HEK293 (cell line): ENCODE data around the gene CSRNP2.

ENCODE experiments used
- CTCF ChIA-PET: fragments of 350-600 bp; formaldehyde crosslinking; extraction: SDS; loops from one replicate; lab custom pipeline; 2021; ENCODE audit warnings: antibody characterized with exemption; lab: Yijun Ruan, JAX
- POLR2A ChIA-PET: fragments of 300-600 bp; formaldehyde crosslinking; extraction: SDS; loops from one replicate; lab custom pipeline; 2020; ENCODE audit warnings: antibody characterized with exemption, inconsistent platforms; lab: Yijun Ruan, JAX
- H3K27ac ChIP-seq: fragments of 200-500 bp; sonication (Bioruptor generic); 2 replicates; pipeline ENCODE4 v1.5.1; 2014; ENCODE audit warnings: low read depth, low read length, control low read depth, inconsistent platforms; ENCODE audit errors: extremely low read depth
- H3K36me3 ChIP-seq, 2 experiments: fragments of 200-500 bp in 1 of 2; sonication (Bioruptor generic) in 1 of 2; 1 replicate in 1 of 2; 2 replicates in 1 of 2; pipeline ENCODE4 v1.5.1; 2014 to 2017; ENCODE audit warnings: inconsistent platforms in 2 of 2, low read length in 2 of 2; ENCODE audit not compliant: control insufficient read depth in 2 of 2, insufficient read depth in 1 of 2
- H3K4me1 ChIP-seq: fragments of 200-500 bp; sonication (Bioruptor generic); 2 replicates; pipeline ENCODE4 v1.5.1; 2014; ENCODE audit warnings: mild to moderate bottlenecking, low read length, inconsistent platforms; ENCODE audit not compliant: control insufficient read depth, insufficient read depth
- H3K4me3 ChIP-seq: 2 replicates; pipeline ENCODE4 v1.5.1; 2011; ENCODE audit warnings: low read depth, mild to moderate bottlenecking, control low read depth, low read length, moderate library complexity
- H3K9me3 ChIP-seq: fragments of 200-500 bp; sonication (Bioruptor generic); 2 replicates; pipeline ENCODE4 v1.5.1; 2014; ENCODE audit warnings: low read depth, low read length, inconsistent platforms; ENCODE audit not compliant: control insufficient read depth, insufficient read depth
- GLIS1 ChIP-seq: fragments of 450-650 bp; formaldehyde crosslinking; IDR thresholded peaks from 2 replicates; pipeline ENCODE4 v1.5.1; 2016; ENCODE audit warnings: missing biosample characterization, missing genetic modification characterization
- HOXC10 ChIP-seq: sonication (generic); formaldehyde crosslinking; IDR thresholded peaks from 2 replicates; pipeline ENCODE4 v1.8.1; 2023; ENCODE audit warnings: mild to moderate bottlenecking, missing genetic modification reagents
- IKZF3 ChIP-seq: fragments of 450-650 bp; IDR thresholded peaks from 2 replicates; pipeline ENCODE4 v1.5.0; 2018; ENCODE audit warnings: missing biosample characterization, mild to moderate bottlenecking, missing genetic modification characterization, moderate library complexity
- KLF1 ChIP-seq: fragments of 450-650 bp; formaldehyde crosslinking; IDR thresholded peaks from 2 replicates; pipeline ENCODE4 v1.5.1; 2016; ENCODE audit warnings: missing biosample characterization, missing genetic modification characterization
- KLF10 ChIP-seq: fragments of 450-650 bp; IDR thresholded peaks from 2 replicates; pipeline ENCODE4 v1.5.1; 2018; ENCODE audit warnings: missing biosample characterization, mild to moderate bottlenecking, missing genetic modification characterization
- KLF8 ChIP-seq: fragments of 450-650 bp; formaldehyde crosslinking; IDR thresholded peaks from 2 replicates; pipeline ENCODE4 v1.5.1; 2016; ENCODE audit warnings: missing biosample characterization, missing genetic modification characterization
- OSR2 ChIP-seq: fragments of 450-650 bp; formaldehyde crosslinking; IDR thresholded peaks from 2 replicates; pipeline ENCODE4 v1.5.1; 2016; ENCODE audit warnings: missing biosample characterization, missing genetic modification characterization
- TCF7L2 ChIP-seq: IDR thresholded peaks from 2 replicates; pipeline ENCODE4 v1.6.1; 2011; ENCODE audit warnings: low read depth, mild to moderate bottlenecking, inconsistent platforms, low read length, moderate library complexity, borderline replicate concordance
- ZBTB49 ChIP-seq: fragments of 450-650 bp; formaldehyde crosslinking; IDR thresholded peaks from 2 replicates; pipeline ENCODE4 v1.5.1; 2016; ENCODE audit warnings: missing biosample characterization, missing genetic modification characterization, low read depth
- ZNF10 ChIP-seq: fragments of 450-650 bp; formaldehyde crosslinking; IDR thresholded peaks from 2 replicates; pipeline ENCODE4 v1.5.1; 2017; ENCODE audit warnings: missing biosample characterization, missing genetic modification characterization
- ZNF157 ChIP-seq: fragments of 450-650 bp; formaldehyde crosslinking; IDR thresholded peaks from 2 replicates; pipeline ENCODE4 v1.5.1; 2016; ENCODE audit warnings: missing biosample characterization, missing genetic modification characterization
- ZNF169 ChIP-seq: fragments of 450-650 bp; formaldehyde crosslinking; IDR thresholded peaks from 2 replicates; pipeline ENCODE4 v1.5.1; 2016; ENCODE audit warnings: missing biosample characterization, missing genetic modification characterization
- ZNF292 ChIP-seq: fragments of 450-650 bp; formaldehyde crosslinking; IDR thresholded peaks from 2 replicates; pipeline ENCODE4 v1.5.1; 2016; ENCODE audit warnings: low read depth, missing biosample characterization, missing genetic modification characterization, borderline replicate concordance
- ZNF302 ChIP-seq: fragments of 450-650 bp; formaldehyde crosslinking; IDR thresholded peaks from 2 replicates; pipeline ENCODE4 v1.5.1; 2016; ENCODE audit warnings: missing biosample characterization, missing genetic modification characterization, low read depth
- ZNF324 ChIP-seq: fragments of 450-650 bp; formaldehyde crosslinking; IDR thresholded peaks from 2 replicates; pipeline ENCODE4 v1.5.1; 2016; ENCODE audit warnings: missing biosample characterization, missing genetic modification characterization
- ZNF335 ChIP-seq: fragments of 450-650 bp; formaldehyde crosslinking; conservative IDR thresholded peaks from 2 replicates; pipeline ENCODE4 v1.5.1; 2016; ENCODE audit warnings: missing biosample characterization, missing genetic modification characterization
- ZNF449 ChIP-seq: fragments of 450-650 bp; formaldehyde crosslinking; IDR thresholded peaks from 2 replicates; pipeline ENCODE4 v1.5.1; 2017; ENCODE audit warnings: missing biosample characterization, mild to moderate bottlenecking, missing genetic modification characterization, moderate library complexity
- ZNF558 ChIP-seq: fragments of 450-650 bp; formaldehyde crosslinking; IDR thresholded peaks from 2 replicates; pipeline ENCODE4 v1.5.1; 2016; ENCODE audit warnings: missing biosample characterization, missing genetic modification characterization
- ZNF571 ChIP-seq: fragments of 450-650 bp; formaldehyde crosslinking; IDR thresholded peaks from 2 replicates; pipeline ENCODE4 v1.5.0; 2017; ENCODE audit warnings: missing biosample characterization, missing genetic modification characterization
- ZNF626 ChIP-seq: fragments of 450-650 bp; sonication (Bioruptor Pico); formaldehyde crosslinking; IDR thresholded peaks from 2 replicates; pipeline ENCODE4 v1.5.1; 2018; ENCODE audit warnings: missing biosample characterization, missing genetic modification characterization, inconsistent platforms
- ZNF777 ChIP-seq: fragments of 450-650 bp; formaldehyde crosslinking; IDR thresholded peaks from 2 replicates; pipeline ENCODE4 v1.5.1; 2017; ENCODE audit warnings: missing biosample characterization, missing genetic modification characterization, borderline replicate concordance
- ZSCAN30 ChIP-seq: fragments of 450-650 bp; IDR thresholded peaks from 2 replicates; pipeline ENCODE4 v1.5.1; 2018; ENCODE audit warnings: missing biosample characterization, mild to moderate bottlenecking, missing genetic modification characterization, moderate library complexity
- TF ChIP-seq, protein P1 (sequence below): fragments of 450-650 bp; formaldehyde crosslinking; IDR thresholded peaks from 2 replicates; pipeline ENCODE4 v1.5.1; 2017; ENCODE audit warnings: missing biosample characterization, missing genetic modification characterization

The CSRNP2 gene

DNA sequence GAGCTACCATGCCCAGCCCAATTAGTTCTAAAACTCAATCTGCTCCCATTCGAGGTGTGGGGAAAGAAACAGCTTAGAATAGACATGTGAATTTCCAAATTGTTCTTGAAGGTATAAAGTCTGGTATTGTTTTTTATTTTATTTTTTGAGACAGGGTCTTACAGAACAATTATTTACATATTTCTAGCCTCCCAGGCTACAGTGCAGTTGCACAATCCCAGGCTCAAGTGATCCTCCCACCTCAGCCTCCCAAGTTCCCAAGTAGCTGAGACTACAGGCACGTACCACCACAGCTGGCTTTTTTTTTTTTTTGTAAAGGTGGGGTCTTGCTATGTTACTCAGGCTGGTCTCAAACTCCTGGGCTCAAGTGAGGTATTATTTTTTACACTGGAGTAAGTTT is 63.5 kb downstream of the CSRNP2 start:
- Histone ChIP-seq H3K4me3 (no peak overlapping the region), H3K36me3 (no peaks in the 10 kb centered on the region; a peak in 1 of 3 replicates), H3K9me3 (no peaks in the 10 kb centered on the region), H3K4me1 (no peaks in the 10 kb centered on the region), H3K27ac (no peak overlapping the region)
- ChIA-PET CTCF (no interaction called here), POLR2A (interaction anchor here (0.6 to 1.5 kb wide), 4 partner anchors 25 to 904 kb away, joined by 3 to 5 read pairs (median 4); no protein-coding TSS in a partner anchor)
- TF ChIP-seq ZNF449, result no peak
- TF ChIP-seq, all 188 proteins: peak for 0

DNA sequence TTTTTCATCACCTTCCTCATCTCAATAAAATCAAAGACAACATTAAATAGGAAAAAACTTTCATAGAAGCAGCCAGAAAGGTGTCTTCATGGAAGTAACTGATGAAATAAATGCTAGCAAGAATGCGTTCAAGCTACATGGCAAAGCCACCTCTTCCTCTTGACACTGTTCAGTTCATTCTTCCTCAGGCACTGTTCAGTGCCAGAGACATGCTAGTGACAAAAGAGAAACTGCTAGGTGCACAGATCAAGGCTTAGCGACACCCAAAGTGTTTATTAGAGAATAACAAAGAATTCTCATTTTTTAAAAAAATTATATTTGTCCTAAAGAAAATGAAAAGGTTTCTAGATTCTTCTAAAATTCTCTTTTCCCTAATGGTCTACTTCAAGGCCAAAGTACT is 64.4 kb downstream of the CSRNP2 start:
- no peaks in the 10 kb centered on the region; a peak in 1 of 3 replicates for H3K36me3 ChIP-seq
- POLR2A ChIA-PET, result interaction anchor here (0.6 to 1.5 kb wide), 2 partner anchors 26 to 64 kb away, joined by 3 to 4 read pairs; partner anchors contain the start of gene CSRNP2
- H3K9me3 ChIP-seq, result no peaks in the 10 kb centered on the region
- CTCF ChIA-PET, result interaction anchor here (0.7 kb wide), 1 partner anchor 63 kb away, joined by 4 read pairs; no protein-coding TSS in a partner anchor
- TF ChIP-seq ZNF292 (tag by site-specific recombination) (no peak), ZNF169 (tag by site-specific recombination) (no peak), KLF10 (tag by site-specific recombination) (no peak), ZNF335 (tag by site-specific recombination) (no peak), KLF8 (tag by site-specific recombination) (no peak), ZNF302 (no peak), ZNF10 (tag by site-specific recombination) (no peak), ZSCAN30 (tag by site-specific recombination) (no peak), OSR2 (tag by site-specific recombination) (no peak), ZNF157 (tag by site-specific recombination) (no peak), ZNF324 (tag by site-specific recombination) (no peak), ZNF626 (tag by site-specific recombination) (no peak), ZBTB49 (tag by site-specific recombination) (no peak), KLF1 (tag by site-specific recombination) (no peak), IKZF3 (no peak), ZNF558 (tag by site-specific recombination) (no peak), ZNF571 (tag by site-specific recombination) (no peak), ZNF777 (tag by site-specific recombination) (no peak), HOXC10 (no peak), GLIS1 (tag by site-specific recombination) (no peak)
- peaks cover 5% of the 10 kb centered on the region; the same call in 1 of the 2 replicates for H3K4me1 ChIP-seq
- H3K27ac ChIP-seq, result no peak overlapping the region
- H3K4me3 ChIP-seq, result no peak overlapping the region

DNA sequence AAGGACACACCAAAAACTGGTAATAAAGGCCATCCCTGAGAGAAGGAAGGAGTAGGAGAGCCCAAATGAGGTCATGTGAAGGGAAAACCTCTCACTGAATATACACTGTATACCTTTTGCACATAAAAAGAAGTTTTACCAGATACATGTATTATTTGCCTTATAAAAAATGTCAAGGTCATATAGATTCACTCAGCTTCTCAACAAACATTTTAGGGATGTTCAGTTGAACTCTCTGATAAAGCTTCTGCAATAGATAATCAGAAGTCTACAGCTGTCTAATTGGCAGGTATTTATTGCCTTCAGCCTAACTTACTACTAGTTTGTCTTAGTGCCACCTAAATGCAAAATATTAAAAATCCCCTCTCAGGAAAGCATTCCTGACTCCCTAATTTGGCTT is 65.9 kb downstream of the CSRNP2 start:
- POLR2A ChIA-PET, result no interaction called here
- no peaks in the 10 kb centered on the region for H3K9me3 ChIP-seq
- H3K4me1 ChIP-seq, result peaks cover 13% of the 10 kb centered on the region
- no peak overlapping the region for H3K4me3 ChIP-seq
- H3K36me3 ChIP-seq, result no peaks in the 10 kb centered on the region; a peak in 1 of 3 replicates
- CTCF ChIA-PET, result no interaction called here
- TF ChIP-seq, protein P1, sequence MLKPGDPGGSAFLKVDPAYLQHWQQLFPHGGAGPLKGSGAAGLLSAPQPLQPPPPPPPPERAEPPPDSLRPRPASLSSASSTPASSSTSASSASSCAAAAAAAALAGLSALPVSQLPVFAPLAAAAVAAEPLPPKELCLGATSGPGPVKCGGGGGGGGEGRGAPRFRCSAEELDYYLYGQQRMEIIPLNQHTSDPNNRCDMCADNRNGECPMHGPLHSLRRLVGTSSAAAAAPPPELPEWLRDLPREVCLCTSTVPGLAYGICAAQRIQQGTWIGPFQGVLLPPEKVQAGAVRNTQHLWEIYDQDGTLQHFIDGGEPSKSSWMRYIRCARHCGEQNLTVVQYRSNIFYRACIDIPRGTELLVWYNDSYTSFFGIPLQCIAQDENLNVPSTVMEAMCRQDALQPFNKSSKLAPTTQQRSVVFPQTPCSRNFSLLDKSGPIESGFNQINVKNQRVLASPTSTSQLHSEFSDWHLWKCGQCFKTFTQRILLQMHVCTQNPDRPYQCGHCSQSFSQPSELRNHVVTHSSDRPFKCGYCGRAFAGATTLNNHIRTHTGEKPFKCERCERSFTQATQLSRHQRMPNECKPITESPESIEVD (tag by site-specific recombination), result peak; percentile 79
- TF ChIP-seq TCF7L2, result no peak
- H3K27ac ChIP-seq, result no peak overlapping the region
